Activated CD8-positive, alpha-beta memory T cell treated with anti-CD3 and anti-CD28 coated beads, Interleukin-2, amount 50 U/mL, for 24 hours (primary cell): ENCODE measurements around the gene ERGIC2.
"Not testable (repeated sequence)": the region's sequence is repeated elsewhere in the genome, so short reads cannot be mapped to it uniquely, and the experiment has no call there.

Experiments used
- DNase-seq: peaks from one replicate; pipeline ENCODE4 v3.0.0-alpha.2; 2020; ENCODE audit errors: extremely low read depth

ERGIC2 gene

GRCh38 chr12:29301114-29301513 is 79.9 kb downstream of the ERGIC2 start:
- DNase-seq: no peak

- DNase-seq: no peak
Measured at GRCh38 chr12:29299633-29300032, 81.3 kb downstream of the ERGIC2 start.

GRCh38 chr12:29291226-29291625 is 89.7 kb downstream of the ERGIC2 start:
- DNase-seq: no peak

- DNase-seq: not testable (repeated sequence)
Measured at GRCh38 chr12:29290475-29290874, 90.5 kb downstream of the ERGIC2 start.

GRCh38 chr12:29288031-29288430 is 92.9 kb downstream of the ERGIC2 start:
- no peak for DNase-seq

GRCh38 chr12:29287622-29288021 is 93.3 kb downstream of the ERGIC2 start:
- DNase-seq: no peak
